ENCODE data around the gene PNKD. TPM values are rescaled to one million over a fixed set of nuclear protein-coding genes. Genes with fewer than 3 reads are reported as not detected.

Gene PNKD
- total RNA-seq, 1 experiment from 2014 or later = 97.7 TPM

GRCh38 chr2:218345491-218346236 is 75.3 kb downstream of the PNKD start:
- Histone ChIP-seq H3K9me3 (ENCODE audit: low read length) (no peaks in the 10 kb centered on the region), H3K79me2 (ENCODE audit: low read length) (no peaks in the 10 kb centered on the region), H3K27me3 (ENCODE audit: low read length) (no peaks in the 10 kb centered on the region), H2AFZ (ENCODE audit: low read length) (no peak overlapping the region), H3K9ac (ENCODE audit: low read length) (no peak overlapping the region), H3K4me2 (ENCODE audit: low read length) (no peak overlapping the region), H3K4me1 (ENCODE audit: insufficient read depth, low read length) (no peaks in the 10 kb centered on the region), H3K4me3 (ENCODE audit: low read length) (no peak overlapping the region), H3K27ac (ENCODE audit: low read length) (no peak overlapping the region), H4K20me1 (ENCODE audit: low read length) (no peaks in the 10 kb centered on the region), H3K36me3 (ENCODE audit: low read depth, low read length) (no peaks in the 10 kb centered on the region), H3K9me2 (replicated peaks; ENCODE audit: low read length) (no peaks in the 10 kb centered on the region), H3F3A (ENCODE audit: low read length, unreplicated experiment) (no peaks in the 10 kb centered on the region)
- TF ChIP-seq EZH2phosphoT487 (IDR thresholded peaks at IDR 0.05; ENCODE audit: borderline replicate concordance, low read length) = no peak
- TF ChIP-seq CTCF (conservative IDR thresholded peaks at IDR 0.05; ENCODE audit: low read depth, low read length) = no peak
- no peak for TF ChIP-seq EZH2 (IDR thresholded peaks at IDR 0.05; ENCODE audit: low read length, unreplicated experiment)
- POLR2A ChIA-PET (ENCODE audit: unreplicated experiment) = no interaction called here
- intact Hi-C loops (cut with micrococcal nuclease) = no loop called here
- DNase-seq = no peak
- CTCF ChIA-PET = no interaction called here
- BruUV-seq (replicated peaks) = no TSS peak
- no peak for ATAC-seq

- Histone ChIP-seq H2AFZ (ENCODE audit: low read length) (no peak overlapping the region), H3K4me3 (ENCODE audit: low read length) (no peak overlapping the region), H3K9me2 (replicated peaks; ENCODE audit: low read length) (no peaks in the 10 kb centered on the region), H3K27ac (ENCODE audit: low read length) (no peak overlapping the region), H3F3A (ENCODE audit: low read length, unreplicated experiment) (no peaks in the 10 kb centered on the region), H3K36me3 (ENCODE audit: low read depth, low read length) (no peaks in the 10 kb centered on the region), H3K4me2 (ENCODE audit: low read length) (no peak overlapping the region), H3K9me3 (ENCODE audit: low read length) (no peaks in the 10 kb centered on the region), H3K79me2 (ENCODE audit: low read length) (no peaks in the 10 kb centered on the region), H3K27me3 (ENCODE audit: low read length) (no peaks in the 10 kb centered on the region), H4K20me1 (ENCODE audit: low read length) (no peaks in the 10 kb centered on the region), H3K4me1 (ENCODE audit: insufficient read depth, low read length) (no peaks in the 10 kb centered on the region), H3K9ac (ENCODE audit: low read length) (no peak overlapping the region)
- no TSS peak for BruUV-seq (replicated peaks)
- TF ChIP-seq EZH2 (IDR thresholded peaks at IDR 0.05; ENCODE audit: low read length, unreplicated experiment) = no peak
- no peak for TF ChIP-seq CTCF (conservative IDR thresholded peaks at IDR 0.05; ENCODE audit: low read depth, low read length)
- TF ChIP-seq EZH2phosphoT487 (IDR thresholded peaks at IDR 0.05; ENCODE audit: borderline replicate concordance, low read length) = no peak
- ChIA-PET CTCF (no interaction called here), POLR2A (ENCODE audit: unreplicated experiment) (no interaction called here)
- DNase-seq (no peak), ATAC-seq (no peak)
- intact Hi-C loops (cut with micrococcal nuclease) = no loop called here
These were observed 76.9 kb downstream of the PNKD start for GRCh38 chr2:218347172-218347571.

- H3K9me3 ChIP-seq (ENCODE audit: low read length) = no peaks in the 10 kb centered on the region
- CTCF ChIA-PET = interaction anchor here (0.6 kb wide), 1 partner anchor 42 kb away, joined by 3 read pairs; no protein-coding TSS in a partner anchor
These were observed 83.7 kb downstream of the PNKD start for GRCh38 chr2:218354045-218354444.

More at GRCh38 chr2:218354045-218354444, 83.7 kb downstream of the PNKD start:
- H3K4me3 ChIP-seq (ENCODE audit: low read length) = no peak overlapping the region
- no peak overlapping the region for H2AFZ ChIP-seq (ENCODE audit: low read length)
- H3K79me2 ChIP-seq (ENCODE audit: low read length) = no peaks in the 10 kb centered on the region
- H3K4me2 ChIP-seq (ENCODE audit: low read length) = no peak overlapping the region
- intact Hi-C loops (cut with micrococcal nuclease) = loop anchor here (10.0 kb wide), 1 partner anchor 169 kb away; no protein-coding TSS in a partner anchor
- no peaks in the 10 kb centered on the region for H3K36me3 ChIP-seq (ENCODE audit: low read depth, low read length)
- H3K27me3 ChIP-seq (ENCODE audit: low read length) = no peaks in the 10 kb centered on the region
- no peak overlapping the region for H3K9ac ChIP-seq (ENCODE audit: low read length)
- no peaks in the 10 kb centered on the region for H3K9me2 ChIP-seq (replicated peaks; ENCODE audit: low read length)
- no peak overlapping the region for H3K27ac ChIP-seq (ENCODE audit: low read length)
- TF ChIP-seq EZH2 (IDR thresholded peaks at IDR 0.05; ENCODE audit: low read length, unreplicated experiment) (no peak), EZH2phosphoT487 (IDR thresholded peaks at IDR 0.05; ENCODE audit: borderline replicate concordance, low read length) (no peak), CTCF (conservative IDR thresholded peaks at IDR 0.05; ENCODE audit: low read depth, low read length) (no peak)
- POLR2A ChIA-PET (ENCODE audit: unreplicated experiment) = no interaction called here
- no TSS peak for BruUV-seq (replicated peaks)
- no peaks in the 10 kb centered on the region for H4K20me1 ChIP-seq (ENCODE audit: low read length)
- H3K4me1 ChIP-seq (ENCODE audit: insufficient read depth, low read length) = no peaks in the 10 kb centered on the region
- H3F3A ChIP-seq (ENCODE audit: low read length, unreplicated experiment) = no peaks in the 10 kb centered on the region
- no peak for DNase-seq
- ATAC-seq = no peak
